Effector memory CD8-positive, alpha-beta T cell (primary cell): Measurements from ENCODE around the gene P2RY6.

Experiments used
- ATAC-seq: fragments of 150-1000 bp; cut with Tn5 transposase; replicated peaks from 2 replicates; pipeline ENCODE4 v1.10.0; 2021; ENCODE audit warnings: mild to moderate bottlenecking, moderate library complexity
- DNase-seq, 3 experiments: peaks; one replicate each; pipeline ENCODE4 v3.0.0; 2021
- H3K27ac Mint-ChIP-seq, 2 donors: one replicate each; pipeline ENCODE4 v1.8.0; 2022; ENCODE audit warnings: mild to moderate bottlenecking in 2 of 2, mixed read lengths in 2 of 2, moderate library complexity in 2 of 2
- H3K27me3 Mint-ChIP-seq, 2 donors: one replicate each; pipeline ENCODE4 v1.8.0; 2022; ENCODE audit warnings: mixed read lengths in 2 of 2
- H3K36me3 Mint-ChIP-seq: one replicate; pipeline ENCODE4 v1.8.0; 2022; ENCODE audit warnings: mild to moderate bottlenecking, moderate library complexity, mixed read lengths; ENCODE audit not compliant: insufficient read depth
- H3K4me1 Mint-ChIP-seq, 2 donors: one replicate each; pipeline ENCODE4 v1.8.0; 2022; ENCODE audit warnings: low read depth in 2 of 2, mixed read lengths in 2 of 2
- H3K4me3 Mint-ChIP-seq, 2 donors: one replicate each; pipeline ENCODE4 v1.8.0; 2022; ENCODE audit warnings: mild to moderate bottlenecking in 2 of 2, mixed read lengths in 2 of 2, moderate library complexity in 2 of 2
- H3K9me3 Mint-ChIP-seq, 2 donors: one replicate each; pipeline ENCODE4 v1.8.0; 2022; ENCODE audit warnings: mixed read lengths in 2 of 2

Gene P2RY6

DNA sequence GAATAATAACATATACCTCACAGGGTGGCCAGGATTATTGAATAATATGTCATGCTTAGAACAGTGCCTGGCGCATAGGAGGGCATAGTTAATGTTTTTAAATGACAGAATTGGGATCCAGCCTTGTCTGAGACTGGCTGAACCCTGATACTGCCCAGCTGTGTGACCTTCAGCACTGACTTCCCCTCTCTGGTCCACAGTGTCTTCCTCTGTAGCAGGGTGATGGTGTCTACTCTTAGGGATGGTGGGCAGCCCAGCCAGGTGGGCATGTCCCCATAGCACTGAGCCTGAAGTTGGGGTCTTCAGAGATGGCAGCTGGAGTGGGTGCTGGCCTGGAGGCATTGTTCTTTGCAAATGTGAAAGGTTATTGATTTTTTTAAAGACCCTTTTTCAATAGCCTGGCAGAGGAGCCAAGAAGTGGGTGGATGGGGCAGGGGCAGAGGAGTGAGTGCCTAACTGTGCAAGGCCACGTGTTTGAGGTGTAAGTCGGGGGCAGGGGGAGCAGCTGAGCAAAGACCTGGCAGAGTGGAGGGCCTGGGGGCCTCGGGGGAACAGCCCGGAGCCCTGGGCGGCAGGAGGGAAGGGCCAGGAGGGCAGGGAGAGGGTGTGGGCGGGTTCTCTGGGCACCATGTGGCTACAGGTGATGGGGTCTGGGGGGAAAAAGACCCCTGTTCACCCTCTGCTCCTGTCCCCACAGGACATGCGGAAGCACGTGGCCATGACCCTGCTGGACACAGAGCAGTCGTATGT is 74.2 kb downstream of the P2RY6 start:
- ATAC-seq, result no peak
- H3K27ac Mint-ChIP-seq, result no peak overlapping the region
- peaks cover 2% of the 10 kb centered on the region in 2 donors for H3K4me1 Mint-ChIP-seq
- no peak for DNase-seq
- H3K36me3 Mint-ChIP-seq, result no peaks in the 10 kb centered on the region
- H3K27me3 Mint-ChIP-seq, result peaks cover 7 to 31% of the 10 kb centered on the region in 2 donors
- H3K4me3 Mint-ChIP-seq, result no peak overlapping the region
- H3K9me3 Mint-ChIP-seq, result no peaks in the 10 kb centered on the region

DNA sequence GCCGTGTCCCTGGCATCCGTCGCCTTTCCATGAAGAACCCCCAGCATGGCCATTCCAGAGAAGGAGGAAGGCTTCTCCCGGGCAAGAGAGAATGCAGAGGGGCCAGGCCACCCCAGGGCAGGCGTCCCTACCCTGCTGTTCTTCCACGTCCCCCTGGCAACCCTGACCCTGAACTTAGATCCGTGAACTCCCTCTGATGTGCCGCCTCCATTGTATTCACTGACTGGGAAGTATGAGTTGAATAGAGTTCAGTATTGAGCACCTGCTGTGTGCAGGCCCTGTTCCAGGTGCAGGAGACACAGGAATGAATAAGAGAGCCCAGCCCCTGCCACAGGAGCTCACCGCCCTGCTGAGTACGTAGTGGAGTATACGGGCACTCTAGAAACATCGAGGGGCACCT is 74.9 kb downstream of the P2RY6 start:
- Mint-ChIP-seq H3K4me3 (no peak overlapping the region), H3K4me1 (peaks cover 2 to 5% of the 10 kb centered on the region in 2 donors), H3K9me3 (no peaks in the 10 kb centered on the region), H3K27me3 (peaks cover 7 to 31% of the 10 kb centered on the region in 2 donors), H3K36me3 (no peaks in the 10 kb centered on the region), H3K27ac (no peak overlapping the region)
- no peak for ATAC-seq
- DNase-seq, result no peak
